Nephron (organoid): ENCODE results near the gene NBEAL1.
A peak's percentile ranks its signal among the peaks of the same experiment; 100 is the strongest.
"Not testable (repeated sequence)": the region's sequence is repeated elsewhere in the genome, so short reads cannot be mapped to it uniquely, and the experiment has no call there.

Source experiments
- H3K27ac Mint-ChIP-seq, 3 experiments: 2 replicates each; pipeline ENCODE4 v1.8.0; 2020; ENCODE audit warnings: mixed read lengths in 3 of 3, mild to moderate bottlenecking in 2 of 3, moderate library complexity in 1 of 3
- H3K27me3 Mint-ChIP-seq: 2 replicates; pipeline ENCODE4 v1.8.0; 2021; ENCODE audit warnings: low read depth, mild to moderate bottlenecking, moderate library complexity, mixed read lengths
- H3K36me3 Mint-ChIP-seq: 2 replicates; pipeline ENCODE4 v1.8.0; 2020; ENCODE audit warnings: low read depth, mixed read lengths
- H3K4me1 Mint-ChIP-seq: 2 replicates; pipeline ENCODE4 v1.8.0; 2020; ENCODE audit warnings: mixed read lengths
- H3K4me3 Mint-ChIP-seq, 3 experiments: 2 replicates each; pipeline ENCODE4 v1.8.0; 2020; ENCODE audit warnings: mild to moderate bottlenecking in 3 of 3, mixed read lengths in 3 of 3, moderate library complexity in 2 of 3
- H3K9me3 Mint-ChIP-seq: 2 replicates; pipeline ENCODE4 v1.8.0; 2020; ENCODE audit warnings: mixed read lengths
- TF ChIP-seq, protein P1 (sequence below), 3 experiments: fragments of 200-600 bp; sonication (generic); IDR thresholded peaks; one replicate each; pipeline ENCODE4 v1.5.0; 2021; ENCODE audit warnings: antibody characterized with exemption in 3 of 3; ENCODE audit not compliant: unreplicated experiment in 3 of 3

The NBEAL1 gene

DNA sequence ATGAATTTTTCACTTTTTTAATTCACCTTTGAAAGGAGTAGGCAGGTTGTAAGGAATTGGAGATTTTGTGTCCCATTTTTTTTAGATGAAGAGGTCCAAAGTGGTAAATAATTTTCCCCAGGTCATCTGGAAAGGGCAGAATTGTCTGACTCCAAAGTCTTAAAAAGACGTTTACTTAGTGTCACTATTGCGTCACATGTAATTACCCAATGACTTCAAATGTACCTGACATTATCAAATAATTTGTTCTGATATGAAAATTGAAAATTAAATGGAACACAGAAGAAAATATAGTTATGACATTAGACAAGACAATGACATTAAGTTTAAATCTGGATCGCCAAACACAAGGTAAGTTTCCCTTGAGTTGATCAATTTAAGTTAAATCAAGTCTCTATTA lies 24.2 kb upstream of the NBEAL1 start:
- no peaks in the 10 kb centered on the region for H3K9me3 Mint-ChIP-seq
- no peaks in the 10 kb centered on the region for H3K36me3 Mint-ChIP-seq
- H3K27ac Mint-ChIP-seq, result no peak overlapping the region
- TF ChIP-seq, protein P1, sequence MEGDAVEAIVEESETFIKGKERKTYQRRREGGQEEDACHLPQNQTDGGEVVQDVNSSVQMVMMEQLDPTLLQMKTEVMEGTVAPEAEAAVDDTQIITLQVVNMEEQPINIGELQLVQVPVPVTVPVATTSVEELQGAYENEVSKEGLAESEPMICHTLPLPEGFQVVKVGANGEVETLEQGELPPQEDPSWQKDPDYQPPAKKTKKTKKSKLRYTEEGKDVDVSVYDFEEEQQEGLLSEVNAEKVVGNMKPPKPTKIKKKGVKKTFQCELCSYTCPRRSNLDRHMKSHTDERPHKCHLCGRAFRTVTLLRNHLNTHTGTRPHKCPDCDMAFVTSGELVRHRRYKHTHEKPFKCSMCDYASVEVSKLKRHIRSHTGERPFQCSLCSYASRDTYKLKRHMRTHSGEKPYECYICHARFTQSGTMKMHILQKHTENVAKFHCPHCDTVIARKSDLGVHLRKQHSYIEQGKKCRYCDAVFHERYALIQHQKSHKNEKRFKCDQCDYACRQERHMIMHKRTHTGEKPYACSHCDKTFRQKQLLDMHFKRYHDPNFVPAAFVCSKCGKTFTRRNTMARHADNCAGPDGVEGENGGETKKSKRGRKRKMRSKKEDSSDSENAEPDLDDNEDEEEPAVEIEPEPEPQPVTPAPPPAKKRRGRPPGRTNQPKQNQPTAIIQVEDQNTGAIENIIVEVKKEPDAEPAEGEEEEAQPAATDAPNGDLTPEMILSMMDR (IDR thresholded peaks at IDR 0.05; ENCODE audit: unreplicated experiment in 3 of 3), result no peak
- no peaks in the 10 kb centered on the region for H3K27me3 Mint-ChIP-seq
- H3K4me3 Mint-ChIP-seq, result no peak overlapping the region
- no peaks in the 10 kb centered on the region for H3K4me1 Mint-ChIP-seq

DNA sequence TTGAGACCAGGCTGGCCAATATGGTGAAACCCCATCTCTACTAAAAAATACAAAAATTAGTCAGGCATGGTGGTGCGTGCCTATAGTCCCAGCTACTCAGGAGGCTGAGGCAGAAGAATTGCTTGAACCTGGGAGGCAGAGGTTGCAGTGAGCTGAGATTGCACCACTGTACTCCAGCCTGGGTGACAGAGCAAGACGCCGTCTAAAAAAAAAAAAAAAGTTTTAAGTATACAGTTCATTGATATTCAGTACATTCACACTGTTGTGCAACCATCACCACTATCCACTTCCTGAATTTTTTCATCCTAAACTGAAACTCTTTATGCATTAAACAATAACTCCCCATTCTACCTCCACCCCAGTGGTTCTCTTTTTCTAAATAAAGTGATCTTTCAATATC lies 17.6 kb upstream of the NBEAL1 start:
- not testable (repeated sequence) for H3K27me3 Mint-ChIP-seq, H3K36me3 Mint-ChIP-seq, H3K4me3 Mint-ChIP-seq, H3K4me1 Mint-ChIP-seq, H3K9me3 Mint-ChIP-seq, H3K27ac Mint-ChIP-seq

DNA sequence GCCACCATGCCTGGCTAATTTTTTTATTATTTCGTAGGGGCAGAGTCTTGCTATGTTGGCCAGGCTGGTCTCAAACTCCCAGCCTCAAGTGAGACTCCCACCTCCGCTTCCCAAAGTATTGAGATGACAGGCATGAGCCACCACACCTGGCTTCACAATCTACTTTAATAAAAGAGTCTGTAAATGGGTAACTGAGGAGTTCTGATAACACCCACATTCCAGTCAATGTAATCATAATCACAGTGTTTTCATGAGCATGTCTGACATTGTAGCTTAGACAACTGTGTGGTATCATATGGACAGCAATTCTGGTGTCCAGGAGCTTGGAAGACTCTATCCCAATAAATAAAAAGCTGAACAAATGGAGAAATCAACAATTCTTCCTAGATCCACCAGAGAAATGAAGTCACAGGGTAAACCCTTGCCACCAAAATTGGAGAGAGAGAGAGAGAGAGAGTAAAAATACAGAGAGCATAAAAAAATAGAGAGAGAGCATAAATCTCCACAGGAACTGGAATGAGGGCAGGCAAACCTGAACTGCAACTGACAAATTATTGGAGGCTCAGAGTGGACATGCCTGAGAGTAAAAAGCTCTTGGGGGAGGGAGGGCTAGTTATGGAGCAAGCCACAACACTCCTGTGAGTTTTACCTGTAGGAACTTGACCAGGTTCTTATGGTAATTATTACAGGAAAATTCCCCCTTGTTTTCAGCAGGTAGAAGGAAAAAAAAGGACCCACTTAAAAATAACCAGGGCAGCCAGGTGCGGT lies 12.4 kb upstream of the NBEAL1 start:
- no peaks in the 10 kb centered on the region for H3K36me3 Mint-ChIP-seq
- peaks cover 5% of the 10 kb centered on the region for H3K4me1 Mint-ChIP-seq
- H3K9me3 Mint-ChIP-seq, result no peaks in the 10 kb centered on the region
- peak overlapping the region in 2 of 3 experiments; percentile 31 to 57 for H3K27ac Mint-ChIP-seq
- TF ChIP-seq, protein P1 (IDR thresholded peaks at IDR 0.05; ENCODE audit: unreplicated experiment in 3 of 3), result no peak
- no peaks in the 10 kb centered on the region for H3K27me3 Mint-ChIP-seq
- no peak overlapping the region for H3K4me3 Mint-ChIP-seq

- Mint-ChIP-seq H3K9me3 (no peaks in the 10 kb centered on the region), H3K4me1 (peaks cover 5% of the 10 kb centered on the region), H3K36me3 (no peaks in the 10 kb centered on the region), H3K27ac (no peak overlapping the region), H3K27me3 (no peaks in the 10 kb centered on the region), H3K4me3 (no peak overlapping the region)
- TF ChIP-seq, protein P1 (IDR thresholded peaks at IDR 0.05; ENCODE audit: unreplicated experiment in 3 of 3), result no peak
Measured at GRCh38 chr2:203003716-203004115, 11.0 kb upstream of the NBEAL1 start.

DNA sequence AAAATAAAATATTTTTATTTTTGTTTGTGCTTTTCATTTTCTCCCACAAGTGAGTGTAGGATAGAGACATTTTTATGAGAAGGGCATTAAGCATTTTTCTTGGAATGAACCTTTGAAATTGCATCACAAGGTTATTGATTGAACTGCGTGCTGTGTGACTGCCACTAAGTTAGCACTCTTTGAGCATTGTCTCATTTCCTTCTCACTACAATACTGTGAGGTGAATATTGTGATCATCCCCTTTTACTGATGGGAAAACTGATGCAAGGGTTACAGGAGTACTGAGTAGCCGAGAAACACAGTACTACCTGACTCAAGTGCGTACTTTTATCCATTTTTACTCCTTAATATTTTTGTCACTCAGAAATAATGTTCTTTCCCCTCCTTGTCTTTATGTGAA lies 2.0 kb downstream of the NBEAL1 start:
- peak overlapping the region; percentile 67 to 85 (median 72) for H3K4me3 Mint-ChIP-seq
- no peaks in the 10 kb centered on the region for H3K27me3 Mint-ChIP-seq
- H3K36me3 Mint-ChIP-seq, result no peaks in the 10 kb centered on the region
- TF ChIP-seq, protein P1 (IDR thresholded peaks at IDR 0.05; ENCODE audit: unreplicated experiment in 3 of 3), result no peak
- peak overlapping the region; percentile 48 to 65 (median 55) for H3K27ac Mint-ChIP-seq
- peaks cover 38% of the 10 kb centered on the region for H3K4me1 Mint-ChIP-seq
- no peaks in the 10 kb centered on the region for H3K9me3 Mint-ChIP-seq

- no peaks in the 10 kb centered on the region for H3K9me3 Mint-ChIP-seq
- H3K27ac Mint-ChIP-seq, result peak overlapping the region; percentile 41 to 79 (median 57)
- TF ChIP-seq, protein P1 (IDR thresholded peaks at IDR 0.05; ENCODE audit: unreplicated experiment in 3 of 3), result no peak
- no peaks in the 10 kb centered on the region for H3K36me3 Mint-ChIP-seq
- peaks cover 45% of the 10 kb centered on the region for H3K4me1 Mint-ChIP-seq
- peak overlapping the region; percentile 74 to 76 (median 75) for H3K4me3 Mint-ChIP-seq
- H3K27me3 Mint-ChIP-seq, result no peaks in the 10 kb centered on the region
Measured at GRCh38 chr2:203018181-203018580, 3.5 kb downstream of the NBEAL1 start.
